Kasumi-1 (cell line): ENCODE data around the gene CCM2.

Experiments
- DNase-seq, 2 experiments: peaks; one replicate each; lab custom pipeline; 2025; lab: John Stamatoyannopoulos, UW

The CCM2 gene

DNA sequence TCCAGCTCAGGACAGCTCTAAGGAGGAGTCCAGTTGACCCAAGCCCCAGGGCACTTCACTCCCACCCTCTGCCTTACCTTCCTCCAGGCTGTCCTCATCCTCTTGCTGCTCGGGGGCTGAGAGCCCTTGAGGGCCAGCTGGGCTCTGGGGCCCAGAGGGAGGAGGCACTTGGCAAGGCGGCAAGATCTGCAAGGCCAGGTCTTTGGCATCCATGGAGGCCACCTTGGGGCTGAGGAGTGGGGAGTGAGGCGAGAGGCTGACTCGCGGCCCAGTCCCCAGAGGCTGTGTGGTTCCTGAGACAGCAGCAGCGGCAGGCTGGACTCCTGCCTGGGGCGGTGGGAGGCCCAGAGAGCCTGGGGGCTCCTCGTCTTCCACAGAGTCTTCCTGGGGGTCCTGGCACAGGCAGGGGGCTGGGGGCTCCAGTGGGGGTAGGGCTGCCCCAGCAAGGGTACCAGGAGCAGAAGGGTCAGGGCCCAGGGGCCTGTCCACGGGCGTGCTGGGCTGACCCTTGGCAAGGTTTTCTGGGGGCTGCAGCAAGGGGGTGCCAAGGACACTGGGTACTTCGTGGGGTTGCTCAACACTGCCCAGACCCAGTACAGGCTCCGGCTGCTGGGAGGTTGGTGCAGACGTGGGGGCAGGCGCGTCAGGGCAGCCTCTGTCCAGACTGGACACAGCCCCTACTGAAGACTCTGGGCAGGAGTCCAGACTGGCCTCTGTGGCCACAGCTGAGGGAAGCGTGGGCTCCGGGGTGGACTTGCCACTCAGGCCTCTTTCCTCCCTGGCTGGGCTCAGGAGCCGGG is 82.2 kb downstream of the CCM2 start:
- DNase-seq = no peak

- DNase-seq = no peak
These were observed 82.9 kb downstream of the CCM2 start for GRCh38 chr7:45082831-45083331.

DNA sequence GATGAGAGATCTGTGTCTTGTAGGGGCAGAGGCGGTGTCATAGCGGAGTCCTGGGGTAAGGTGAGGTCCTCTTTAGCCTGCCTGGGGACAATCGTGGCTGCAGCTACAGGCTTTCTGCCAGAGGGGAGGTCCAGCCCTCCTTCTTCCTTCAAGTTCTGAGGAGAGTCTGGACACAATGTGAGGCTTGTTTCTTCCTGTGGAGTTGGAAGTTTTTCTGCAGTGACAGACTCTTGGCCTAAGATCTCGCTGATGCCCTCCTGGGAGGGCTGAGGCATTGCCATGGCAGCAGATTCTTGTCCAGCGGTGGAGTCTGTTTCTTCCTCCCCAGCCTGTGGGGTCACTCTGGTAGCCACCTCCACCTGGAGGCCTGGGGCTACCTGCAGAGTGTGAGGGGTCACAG is 84.3 kb downstream of the CCM2 start:
- no peak for DNase-seq

- DNase-seq = no peak
These were observed 85.1 kb downstream of the CCM2 start for GRCh38 chr7:45084901-45085618.

- DNase-seq = no peak
These were observed 85.7 kb downstream of the CCM2 start for GRCh38 chr7:45085619-45086200.

- no peak for DNase-seq
These were observed 86.5 kb downstream of the CCM2 start for GRCh38 chr7:45086331-45087065.

- DNase-seq = no peak
These were observed 87.5 kb downstream of the CCM2 start for GRCh38 chr7:45087301-45088145.

GRCh38 chr7:45088146-45088701 is 88.2 kb downstream of the CCM2 start:
- no peak for DNase-seq

DNA sequence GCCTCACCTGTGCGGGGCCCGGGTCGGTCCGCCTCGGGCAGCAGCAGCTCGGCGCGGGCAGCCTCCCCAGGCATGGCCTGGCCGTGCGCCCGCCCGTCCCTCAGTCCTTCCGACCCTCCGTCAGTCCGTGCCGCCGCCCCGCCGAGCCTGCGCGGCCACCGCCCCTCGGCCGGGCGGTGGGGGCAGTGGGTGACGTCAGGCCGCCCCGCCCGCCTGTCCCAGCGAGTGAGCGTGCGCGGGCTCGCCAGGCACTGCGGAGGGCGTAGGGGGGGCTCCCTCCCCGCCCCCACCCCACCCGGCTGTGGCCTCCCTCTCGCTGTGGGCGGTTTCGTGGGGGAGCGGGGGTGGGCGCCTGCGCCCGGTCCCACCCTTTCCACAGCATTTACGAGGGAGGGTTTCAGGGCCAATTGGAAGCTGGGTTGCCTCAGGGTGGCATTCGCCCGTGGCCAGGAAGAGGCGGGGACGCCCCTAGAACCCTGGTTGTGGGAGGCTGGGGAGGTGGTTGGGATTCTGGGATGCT is 88.9 kb downstream of the CCM2 start, which contains the start of gene NACAD:
TSS of gene NACAD (minus strand) at position 149 of the 520 bp plus-strand sequence. CDS start at position 74, 75 bp downstream.
- no peak for DNase-seq

DNA sequence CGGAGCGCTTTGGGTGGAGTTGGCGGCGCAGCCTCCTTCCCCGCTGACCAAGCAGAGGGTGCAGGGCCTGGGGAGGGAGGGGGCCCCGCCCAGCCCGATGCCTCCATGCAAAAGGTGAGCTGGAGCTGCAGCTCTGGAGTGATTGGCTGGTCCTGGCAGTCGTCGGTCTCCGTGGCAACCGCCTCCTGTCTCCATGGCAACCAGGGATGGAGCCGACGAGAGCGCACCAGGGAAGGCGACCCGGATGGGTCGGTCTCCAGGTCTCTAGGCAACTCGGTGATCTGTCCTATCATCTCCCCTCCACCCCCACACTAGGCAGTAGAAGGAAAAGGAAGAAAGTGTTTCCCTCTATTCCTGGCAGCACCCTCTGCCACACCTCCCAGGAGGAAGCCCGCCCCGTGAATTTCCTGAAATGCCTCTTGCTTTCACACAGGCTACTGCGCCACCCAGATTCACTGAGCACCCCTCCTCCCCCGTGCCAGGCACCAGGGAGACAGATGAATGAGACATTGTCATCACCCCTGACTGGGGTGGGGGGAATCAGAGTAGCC is 89.4 kb downstream of the CCM2 start:
- DNase-seq = no peak

DNA sequence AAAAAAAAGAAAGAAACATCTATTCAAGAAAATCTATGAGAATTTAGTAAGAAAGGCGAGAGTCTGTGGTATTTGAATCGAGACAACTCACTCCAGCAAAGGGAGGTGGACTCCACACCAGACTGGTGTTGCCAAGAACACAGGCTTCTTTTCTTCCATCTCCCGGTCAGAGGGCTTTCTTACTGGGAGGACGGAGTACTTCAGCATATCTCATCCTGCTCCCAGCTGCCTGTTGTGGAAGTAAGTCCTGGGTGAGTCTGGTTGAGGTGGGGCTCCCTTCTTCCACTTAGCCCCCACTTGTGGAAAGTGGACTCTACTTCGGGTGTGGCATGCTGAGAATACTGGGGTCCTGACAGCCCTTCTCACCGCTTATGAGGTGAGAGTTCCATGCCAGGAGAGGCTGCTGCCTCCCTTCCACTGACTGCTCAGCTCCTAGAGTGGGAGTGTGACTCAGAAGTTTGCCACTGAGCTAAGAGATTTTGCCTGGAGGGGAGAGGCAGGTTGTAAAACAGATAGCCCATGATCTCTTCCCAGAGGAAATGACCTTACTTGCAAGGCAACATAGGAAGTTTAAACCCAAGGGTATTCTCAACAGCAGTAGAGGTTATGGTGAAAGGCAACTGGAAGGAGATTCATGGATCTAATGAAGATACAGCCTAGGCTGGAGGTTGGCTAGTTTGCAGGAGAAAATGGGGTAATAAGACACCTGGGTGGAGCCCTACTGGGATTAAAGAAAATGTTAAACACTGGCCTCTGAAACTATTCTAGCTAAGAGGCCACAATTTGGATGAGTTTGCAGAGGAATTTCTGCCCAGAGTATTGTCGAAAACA is 92.3 kb downstream of the CCM2 start:
- DNase-seq = no peak

- no peak for DNase-seq
These were observed 92.9 kb downstream of the CCM2 start for GRCh38 chr7:45092931-45093235.

DNA sequence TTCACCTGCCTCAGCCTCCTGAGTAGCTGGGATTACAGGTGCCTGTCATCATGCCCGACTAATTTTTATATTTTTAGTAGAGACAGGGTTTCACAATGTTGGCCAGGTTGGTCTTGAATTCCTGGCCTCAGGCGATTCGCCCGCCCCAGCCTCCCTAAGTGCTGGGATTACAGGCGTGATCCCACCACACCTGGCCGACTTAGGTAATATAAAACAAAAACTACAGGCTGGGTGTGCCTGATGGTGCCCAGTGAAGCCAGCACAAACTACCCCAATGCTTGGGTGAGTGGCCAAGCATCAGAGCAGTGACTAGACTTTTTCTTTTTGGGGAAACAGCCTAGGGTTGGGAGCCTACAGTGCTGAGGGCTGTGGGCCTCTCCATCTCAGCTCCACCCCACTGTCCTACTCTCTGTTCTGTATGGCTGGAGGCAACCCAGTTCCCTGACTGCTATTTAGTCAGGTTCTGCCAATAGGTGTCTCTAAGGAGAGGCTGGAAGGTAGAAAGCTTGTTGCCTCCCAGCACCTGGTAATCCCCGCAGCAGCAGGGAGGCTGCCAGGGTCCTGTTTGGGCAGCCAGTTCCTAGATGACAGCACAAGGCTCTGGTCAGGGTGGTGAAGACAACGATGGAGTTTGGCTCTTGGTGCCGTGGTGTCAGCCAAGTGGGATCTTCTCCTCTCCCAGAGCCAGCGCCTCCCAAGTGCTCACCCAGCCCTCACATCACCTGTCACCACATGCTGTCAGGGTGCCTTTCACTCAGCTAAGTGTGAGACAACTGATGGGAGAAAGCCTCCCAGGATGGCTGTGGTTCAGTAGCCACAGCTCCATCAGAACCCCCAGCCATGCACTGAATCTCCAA is 99.2 kb downstream of the CCM2 start:
- no peak for DNase-seq

- no peak for DNase-seq
These were observed 100.1 kb downstream of the CCM2 start for GRCh38 chr7:45099891-45100760.

- DNase-seq = no peak
These were observed 100.9 kb downstream of the CCM2 start for GRCh38 chr7:45100761-45101480.

DNA sequence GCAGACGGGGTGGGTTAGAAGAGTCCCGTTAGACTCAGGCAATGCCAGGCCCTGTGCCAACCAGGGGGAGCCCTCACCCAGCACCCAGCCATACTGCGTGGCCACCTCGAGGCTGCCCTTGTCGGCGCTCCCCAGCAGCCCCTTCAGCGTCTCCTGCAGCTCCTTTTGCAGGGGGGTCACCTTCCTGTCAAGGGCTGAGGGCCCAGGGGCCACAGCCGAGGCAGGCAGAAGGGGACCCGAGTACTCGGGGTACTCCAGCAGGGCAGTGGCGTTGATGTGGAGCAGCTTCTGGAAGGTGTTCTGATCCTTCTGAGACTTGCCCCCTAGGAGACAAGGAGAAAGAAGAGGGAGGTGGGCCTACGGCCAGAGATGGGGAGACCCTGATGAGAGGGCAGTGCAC is 101.7 kb downstream of the CCM2 start:
- DNase-seq = no peak
